Karpas-422 (cell line): Measurements from ENCODE around the gene VCAN. TPM values are rescaled to one million over a fixed set of nuclear protein-coding genes. Genes with fewer than 3 reads are reported as not detected.

Experiments used
- DNase-seq: peaks from one replicate; pipeline ENCODE4 v3.0.0-alpha.2; 2015
- H2AFZ ChIP-seq: fragments of 200-600 bp; sonication (generic); 2 replicates; pipeline ENCODE4 v1.6.1; 2014; ENCODE audit warnings: antibody characterized with exemption, low read length, mixed read lengths
- H3K27ac ChIP-seq: fragments of 200-600 bp; sonication (generic); 2 replicates; pipeline ENCODE4 v1.5.1; 2014; ENCODE audit warnings: mild to moderate bottlenecking, low read length, moderate library complexity
- H3K27me3 ChIP-seq: fragments of 200-600 bp; sonication (generic); 2 replicates; pipeline ENCODE4 v1.6.1; 2014; ENCODE audit warnings: low read length, mixed read lengths
- H3K36me3 ChIP-seq: fragments of 200-600 bp; sonication (generic); 2 replicates; pipeline ENCODE4 v1.6.1; 2014; ENCODE audit warnings: low read length, mixed read lengths; ENCODE audit not compliant: insufficient read depth
- H3K4me1 ChIP-seq: fragments of 200-600 bp; sonication (generic); 2 replicates; pipeline ENCODE4 v1.6.1; 2014; ENCODE audit warnings: mild to moderate bottlenecking, low read length, mixed read lengths
- H3K4me2 ChIP-seq: fragments of 200-600 bp; sonication (generic); 2 replicates; pipeline ENCODE4 v1.6.1; 2014; ENCODE audit warnings: low read length, low read depth, mild to moderate bottlenecking; ENCODE audit not compliant: poor library complexity, severe bottlenecking
- H3K4me3 ChIP-seq: fragments of 200-600 bp; sonication (generic); 2 replicates; pipeline ENCODE4 v1.5.1; 2014; ENCODE audit warnings: mild to moderate bottlenecking, antibody characterized with exemption, low read length, mixed read lengths
- H3K79me2 ChIP-seq: fragments of 200-600 bp; sonication (generic); 2 replicates; pipeline ENCODE4 v1.6.1; 2014; ENCODE audit warnings: mild to moderate bottlenecking, low read length, mixed read lengths
- H3K9ac ChIP-seq: fragments of 200-600 bp; sonication (generic); 2 replicates; pipeline ENCODE4 v1.6.0; 2014; ENCODE audit warnings: low read length
- H3K9me2 ChIP-seq: fragments of 200-600 bp; sonication (generic), shearing (Covaris generic); replicated peaks from 2 replicates; pipeline ENCODE4 v1.6.0; 2014; ENCODE audit warnings: mild to moderate bottlenecking, low read length, moderate library complexity; ENCODE audit not compliant: insufficient read depth
- H3K9me3 ChIP-seq: fragments of 300-700, 200-600 bp; sonication (generic); 2 replicates; pipeline ENCODE4 v1.6.1; 2014; ENCODE audit warnings: low read length, mixed read lengths
- H4K20me1 ChIP-seq: fragments of 200-600 bp; sonication (generic); 2 replicates; pipeline ENCODE4 v1.6.1; 2014; ENCODE audit warnings: mild to moderate bottlenecking, antibody characterized with exemption, low read length, low read depth; ENCODE audit not compliant: insufficient read depth
- total RNA-seq: library from RNA; depleted of rRNA; stranded (reverse); fragments of >200 nt; shearing (Covaris generic); gene quantifications from 2 replicates; pipeline ENCODE4 v1.2.3, GENCODE V29; 2014; ENCODE audit warnings: low replicate concordance

VCAN gene
- total RNA-seq, 1 experiment from 2014 or later = not detected

DNA sequence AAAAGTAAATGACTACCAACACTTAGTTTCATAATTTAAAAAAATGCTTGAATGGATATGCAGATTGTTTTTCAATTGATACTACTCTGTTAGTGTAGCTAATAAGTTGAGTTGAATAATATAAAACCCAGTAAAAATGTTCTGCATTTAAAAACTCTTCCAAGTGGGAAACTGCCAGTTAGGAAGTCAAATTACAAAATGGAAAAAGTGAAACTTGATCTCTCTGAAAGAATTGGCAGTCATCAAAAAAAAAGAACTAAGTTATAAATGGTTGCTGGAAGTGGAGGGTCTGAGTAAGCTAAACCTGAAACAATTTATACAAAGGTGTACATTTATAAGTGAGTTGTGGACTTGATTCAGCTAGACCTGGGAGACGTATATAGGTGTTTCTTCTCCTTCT, 52.4 kb downstream of the VCAN start:
- DNase-seq = no peak
- no peaks in the 10 kb centered on the region for H3K9me2 ChIP-seq
- H3K27me3 ChIP-seq = no peaks in the 10 kb centered on the region
- H3K27ac ChIP-seq = no peak overlapping the region
- H4K20me1 ChIP-seq = no peaks in the 10 kb centered on the region
- no peaks in the 10 kb centered on the region for H3K4me1 ChIP-seq
- H3K9ac ChIP-seq = no peak overlapping the region
- H3K4me3 ChIP-seq = no peak overlapping the region
- H3K36me3 ChIP-seq = no peaks in the 10 kb centered on the region
- no peak overlapping the region for H2AFZ ChIP-seq
- H3K79me2 ChIP-seq = no peaks in the 10 kb centered on the region
- no peak overlapping the region for H3K4me2 ChIP-seq
- no peaks in the 10 kb centered on the region for H3K9me3 ChIP-seq

DNA sequence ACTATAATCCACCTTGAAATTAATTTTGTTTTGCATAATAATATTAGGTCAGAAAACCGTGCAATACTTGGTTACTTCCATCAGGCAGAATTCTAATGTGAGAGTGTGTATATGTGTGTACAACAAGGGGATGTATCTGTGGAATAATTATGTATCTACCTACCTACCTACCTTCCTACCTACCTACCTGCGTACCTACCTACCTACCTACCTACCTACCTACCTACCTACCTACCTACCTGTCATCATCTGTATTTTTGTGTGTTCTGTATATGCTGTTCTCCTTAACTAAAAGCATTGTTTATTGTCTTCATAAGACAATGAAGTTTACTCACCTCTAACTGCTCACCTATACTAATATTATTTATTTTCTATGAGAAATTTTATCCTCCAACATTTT, 52.8 kb downstream of the VCAN start:
- Histone ChIP-seq H3K9me2 (no peaks in the 10 kb centered on the region), H3K4me2 (no peak overlapping the region), H3K27ac (no peak overlapping the region), H2AFZ (no peak overlapping the region), H3K9ac (no peak overlapping the region), H3K36me3 (no peaks in the 10 kb centered on the region), H3K79me2 (no peaks in the 10 kb centered on the region), H3K4me1 (no peaks in the 10 kb centered on the region), H3K27me3 (no peaks in the 10 kb centered on the region), H3K9me3 (no peaks in the 10 kb centered on the region), H3K4me3 (no peak overlapping the region), H4K20me1 (no peaks in the 10 kb centered on the region)
- no peak for DNase-seq

DNA sequence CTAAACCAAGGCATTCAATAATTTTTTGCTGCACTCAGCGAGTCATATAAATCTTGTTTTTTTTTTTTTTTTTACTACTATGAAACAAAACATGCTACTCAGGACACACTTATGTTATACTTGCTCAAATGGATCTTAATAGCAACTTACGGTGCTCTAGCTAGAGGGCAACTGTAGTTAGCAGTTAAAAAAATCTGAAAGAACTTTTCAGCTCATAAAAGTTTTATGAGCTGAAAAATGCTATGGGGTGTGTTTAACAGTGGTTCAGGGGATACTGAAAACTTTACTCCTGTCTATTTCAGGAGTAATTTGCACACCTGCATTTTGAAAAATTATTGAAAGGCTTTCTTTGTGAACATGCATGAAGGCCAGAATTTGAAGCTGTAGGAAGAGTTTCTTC, 53.4 kb downstream of the VCAN start:
- Histone ChIP-seq H3K4me3 (no peak overlapping the region), H3K79me2 (no peaks in the 10 kb centered on the region), H3K27ac (no peak overlapping the region), H3K9me2 (no peaks in the 10 kb centered on the region), H3K36me3 (no peaks in the 10 kb centered on the region), H2AFZ (no peak overlapping the region), H3K9me3 (no peaks in the 10 kb centered on the region), H3K4me1 (no peaks in the 10 kb centered on the region), H3K4me2 (no peak overlapping the region), H3K9ac (no peak overlapping the region), H4K20me1 (no peaks in the 10 kb centered on the region), H3K27me3 (no peaks in the 10 kb centered on the region)
- no peak for DNase-seq

DNA sequence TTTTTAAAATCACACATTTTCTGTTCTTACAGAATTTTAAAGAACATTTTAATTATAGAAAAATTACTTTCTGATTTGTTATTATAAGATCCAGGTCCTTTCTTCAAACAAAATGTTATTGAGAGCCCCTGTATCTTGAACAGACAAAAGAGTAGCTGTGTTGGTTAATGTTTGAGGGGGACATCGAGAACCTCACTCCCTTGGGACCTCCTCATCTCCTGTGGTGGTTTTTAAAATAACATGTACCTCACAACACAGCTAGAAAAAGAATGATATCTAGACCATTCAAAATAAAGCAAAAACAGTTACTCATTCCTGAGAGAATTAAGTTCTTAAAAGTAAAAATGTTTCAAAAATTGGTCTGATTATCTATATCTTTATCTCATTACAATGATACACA, 54.7 kb downstream of the VCAN start:
- no peak overlapping the region for H3K27ac ChIP-seq

DNA sequence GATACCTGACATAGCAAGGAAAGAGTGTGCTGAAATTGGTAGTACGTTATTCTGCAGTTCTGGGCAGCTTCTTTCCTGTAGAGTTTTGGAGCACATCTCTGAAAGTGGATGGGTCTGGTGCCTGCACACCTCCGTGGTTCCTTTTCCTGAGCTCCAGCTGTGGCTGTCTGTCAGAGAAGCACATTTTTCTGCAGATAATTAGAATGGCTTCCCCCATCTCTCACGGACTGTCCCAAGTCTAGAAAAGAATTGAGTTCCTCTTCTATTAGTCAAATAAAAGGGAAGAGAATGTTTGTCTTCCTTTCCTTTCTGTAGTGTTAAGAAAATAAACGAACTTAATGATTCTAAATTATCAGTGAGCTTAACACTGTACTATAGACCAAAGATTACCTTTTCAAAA, 55.7 kb downstream of the VCAN start:
- H3K27ac ChIP-seq = no peak overlapping the region
- H3K79me2 ChIP-seq = no peaks in the 10 kb centered on the region
- DNase-seq = no peak
- no peaks in the 10 kb centered on the region for H4K20me1 ChIP-seq
- no peaks in the 10 kb centered on the region for H3K9me3 ChIP-seq
- no peaks in the 10 kb centered on the region for H3K9me2 ChIP-seq
- H3K4me2 ChIP-seq = no peak overlapping the region
- no peaks in the 10 kb centered on the region for H3K27me3 ChIP-seq
- H2AFZ ChIP-seq = no peak overlapping the region
- H3K9ac ChIP-seq = no peak overlapping the region
- H3K4me1 ChIP-seq = no peaks in the 10 kb centered on the region
- H3K36me3 ChIP-seq = no peaks in the 10 kb centered on the region
- H3K4me3 ChIP-seq = no peak overlapping the region

More for the DNA sequence above, 54.7 kb downstream of the VCAN start:
- Histone ChIP-seq H3K9ac (no peak overlapping the region), H3K9me2 (no peaks in the 10 kb centered on the region), H3K4me3 (no peak overlapping the region), H3K9me3 (no peaks in the 10 kb centered on the region), H3K36me3 (no peaks in the 10 kb centered on the region), H3K4me1 (no peaks in the 10 kb centered on the region), H4K20me1 (no peaks in the 10 kb centered on the region), H3K27me3 (no peaks in the 10 kb centered on the region), H3K4me2 (no peak overlapping the region), H3K79me2 (no peaks in the 10 kb centered on the region), H2AFZ (no peak overlapping the region)
- no peak for DNase-seq

DNA sequence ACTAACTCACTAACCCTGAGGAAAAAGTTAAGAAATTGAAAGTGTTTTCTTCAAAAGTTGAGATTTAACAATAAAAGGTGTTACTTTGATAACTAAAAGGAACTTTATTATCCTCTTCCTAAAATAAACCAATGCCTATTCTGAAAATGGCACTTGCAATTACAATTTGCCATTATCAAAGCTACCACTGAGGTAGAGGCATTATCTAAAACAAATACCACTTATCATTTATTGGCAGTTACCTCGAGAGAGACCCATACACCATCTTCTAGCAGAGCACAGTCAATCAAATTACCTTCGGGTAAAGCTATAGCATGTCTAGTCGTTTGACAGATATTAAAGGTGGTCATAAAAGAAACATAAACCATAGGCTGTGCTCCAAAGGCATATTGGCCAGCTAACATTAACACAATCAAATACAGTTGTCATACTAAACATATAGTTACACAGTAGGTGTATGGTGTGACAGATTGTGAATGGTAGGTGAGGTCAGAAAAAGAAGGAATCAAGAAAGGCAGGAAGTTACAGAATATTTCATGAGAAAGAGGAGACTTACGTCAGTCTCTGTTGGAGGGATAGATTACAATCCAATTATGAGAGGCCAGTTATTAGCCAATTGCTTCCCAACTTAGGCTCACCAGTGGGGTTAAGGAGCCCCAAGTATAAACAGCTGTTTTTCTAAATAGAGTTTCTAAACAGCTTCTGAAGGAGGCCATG, 56.3 kb downstream of the VCAN start:
- Histone ChIP-seq H3K9me2 (no peaks in the 10 kb centered on the region), H3K36me3 (no peaks in the 10 kb centered on the region), H3K27ac (no peak overlapping the region), H3K27me3 (no peaks in the 10 kb centered on the region), H3K9ac (no peak overlapping the region), H2AFZ (no peak overlapping the region), H3K9me3 (no peaks in the 10 kb centered on the region), H3K4me3 (no peak overlapping the region), H3K4me1 (no peaks in the 10 kb centered on the region), H3K4me2 (no peak overlapping the region), H4K20me1 (no peaks in the 10 kb centered on the region), H3K79me2 (no peaks in the 10 kb centered on the region)
- DNase-seq = no peak

DNA sequence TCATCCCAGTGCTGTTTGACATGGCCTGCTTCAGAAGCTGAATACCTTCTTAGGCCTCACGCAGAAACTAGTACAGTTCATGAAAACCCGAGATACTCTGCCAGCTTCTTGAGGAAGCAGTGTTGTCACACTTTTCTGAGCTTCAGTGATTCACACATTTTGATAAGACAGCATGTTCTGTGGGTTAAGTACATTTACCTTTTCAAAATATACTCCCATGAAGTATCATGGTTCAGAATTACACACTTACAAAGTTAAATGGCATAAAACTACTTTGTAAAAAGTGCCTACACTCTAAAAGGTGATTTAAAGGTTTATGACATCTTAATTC, 56.9 kb downstream of the VCAN start:
- Histone ChIP-seq H2AFZ (no peak overlapping the region), H3K79me2 (no peaks in the 10 kb centered on the region), H4K20me1 (no peaks in the 10 kb centered on the region), H3K9me2 (no peaks in the 10 kb centered on the region), H3K27ac (no peak overlapping the region), H3K4me1 (no peaks in the 10 kb centered on the region), H3K4me3 (no peak overlapping the region), H3K9ac (no peak overlapping the region), H3K36me3 (no peaks in the 10 kb centered on the region), H3K9me3 (no peaks in the 10 kb centered on the region), H3K27me3 (no peaks in the 10 kb centered on the region), H3K4me2 (no peak overlapping the region)
- DNase-seq = no peak

DNA sequence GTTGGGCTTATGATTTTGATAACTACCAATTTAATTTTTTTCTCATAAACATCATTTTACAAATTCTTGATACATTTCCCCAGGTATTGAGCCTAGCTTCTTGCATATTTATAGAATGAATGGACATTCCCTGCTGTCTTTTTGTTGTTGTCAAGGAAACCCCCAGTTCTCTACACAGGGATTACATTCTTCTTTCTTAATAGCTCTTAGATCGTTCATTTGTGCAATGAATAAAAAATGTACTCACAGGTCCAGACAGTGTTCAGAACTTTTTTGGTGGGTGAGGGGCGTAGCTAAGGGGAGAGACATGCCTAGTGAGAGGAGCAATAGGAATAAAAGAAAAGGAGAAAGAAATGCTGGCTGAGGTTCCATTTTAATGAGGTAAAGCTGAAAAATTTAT, 58.6 kb downstream of the VCAN start:
- no peaks in the 10 kb centered on the region for H3K79me2 ChIP-seq
- H3K4me3 ChIP-seq = no peak overlapping the region
- H3K9ac ChIP-seq = no peak overlapping the region
- no peak overlapping the region for H3K4me2 ChIP-seq
- no peaks in the 10 kb centered on the region for H3K4me1 ChIP-seq
- no peak for DNase-seq
- H3K27ac ChIP-seq = no peak overlapping the region
- H2AFZ ChIP-seq = no peak overlapping the region
- H3K9me2 ChIP-seq = no peaks in the 10 kb centered on the region
- H3K9me3 ChIP-seq = no peaks in the 10 kb centered on the region
- no peaks in the 10 kb centered on the region for H3K27me3 ChIP-seq
- H3K36me3 ChIP-seq = no peaks in the 10 kb centered on the region
- no peaks in the 10 kb centered on the region for H4K20me1 ChIP-seq

DNA sequence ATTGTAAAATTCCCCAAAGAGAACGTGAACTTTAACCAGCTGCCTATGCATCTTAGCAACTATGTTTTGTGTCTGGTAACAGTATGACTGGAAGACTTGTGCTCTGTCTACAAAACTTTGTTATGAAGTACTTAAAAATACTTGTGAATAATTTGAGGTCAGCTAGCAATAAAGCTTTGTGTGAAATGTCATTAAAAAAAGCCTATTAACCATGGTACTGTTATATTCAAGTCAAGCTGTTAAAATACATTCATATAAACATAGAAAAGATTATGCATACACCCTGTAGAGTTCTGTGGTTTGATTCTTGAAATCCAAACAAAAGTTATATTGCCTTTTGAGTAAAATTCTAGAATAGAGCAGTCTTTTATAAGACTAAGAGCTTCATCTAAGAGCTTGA, 60.1 kb downstream of the VCAN start:
- Histone ChIP-seq H4K20me1 (no peaks in the 10 kb centered on the region), H3K79me2 (no peaks in the 10 kb centered on the region), H2AFZ (no peak overlapping the region)

More for the DNA sequence above, 60.1 kb downstream of the VCAN start:
- no peak overlapping the region for H3K27ac ChIP-seq
- no peak overlapping the region for H3K4me3 ChIP-seq
- no peaks in the 10 kb centered on the region for H3K4me1 ChIP-seq
- H3K9ac ChIP-seq = no peak overlapping the region
- DNase-seq = no peak
- H3K36me3 ChIP-seq = no peaks in the 10 kb centered on the region
- no peaks in the 10 kb centered on the region for H3K27me3 ChIP-seq
- no peaks in the 10 kb centered on the region for H3K9me2 ChIP-seq
- no peak overlapping the region for H3K4me2 ChIP-seq
- H3K9me3 ChIP-seq = no peaks in the 10 kb centered on the region
